ENCODE measurements around the gene C10orf53.

C10orf53 gene

GRCh38 chr10:49656845-49657493 lies 22.5 kb upstream of the C10orf53 start:
- no peak for ATAC-seq
- TF ChIP-seq RARB (CRISPR knock-in tag; IDR thresholded peaks at IDR 0.05) = no peak
- no peak for TF ChIP-seq BACH2 (CRISPR knock-in tag; IDR thresholded peaks at IDR 0.05; ENCODE audit: borderline replicate concordance)
- no peak for TF ChIP-seq ISL1 (CRISPR knock-in tag; IDR thresholded peaks at IDR 0.05)
- no peak for TF ChIP-seq OSR1 (CRISPR knock-in tag; IDR thresholded peaks at IDR 0.05)
- no peak for TF ChIP-seq TSHZ2 (CRISPR knock-in tag; IDR thresholded peaks at IDR 0.05)
- no peak for TF ChIP-seq ARNTL (CRISPR knock-in tag; IDR thresholded peaks at IDR 0.05; ENCODE audit: borderline replicate concordance, low read depth)
- TF ChIP-seq ZC3H10 (CRISPR knock-in tag; IDR thresholded peaks at IDR 0.05) = no peak
- no peak for TF ChIP-seq CSDC2 (CRISPR knock-in tag; IDR thresholded peaks at IDR 0.05)
- no peak for TF ChIP-seq ZFP30 (CRISPR knock-in tag; IDR thresholded peaks at IDR 0.05)
- no peak for TF ChIP-seq ZNF565 (CRISPR knock-in tag; conservative IDR thresholded peaks at IDR 0.05; ENCODE audit: low read depth)
- no peak for TF ChIP-seq PPARA (CRISPR knock-in tag; IDR thresholded peaks at IDR 0.05; ENCODE audit: borderline replicate concordance)
- no peak for TF ChIP-seq TOX (CRISPR knock-in tag; IDR thresholded peaks at IDR 0.05; ENCODE audit: borderline replicate concordance)
- TF ChIP-seq ZNF70 (CRISPR knock-in tag; IDR thresholded peaks at IDR 0.05) = no peak
- TF ChIP-seq CREB5 (CRISPR knock-in tag; IDR thresholded peaks at IDR 0.05; ENCODE audit: low read depth) = no peak
- no peak for TF ChIP-seq SNAI2 (CRISPR knock-in tag; IDR thresholded peaks at IDR 0.05)
- TF ChIP-seq ZFP3 (CRISPR knock-in tag; IDR thresholded peaks at IDR 0.05) = no peak

GRCh38 chr10:49657606-49658005 lies 21.8 kb upstream of the C10orf53 start:
- TF ChIP-seq PPARA (CRISPR knock-in tag; IDR thresholded peaks at IDR 0.05; ENCODE audit: borderline replicate concordance) (no peak), POU6F1 (CRISPR knock-in tag; IDR thresholded peaks at IDR 0.05; ENCODE audit: borderline replicate concordance, low read depth) (no peak), ZFP3 (CRISPR knock-in tag; IDR thresholded peaks at IDR 0.05) (no peak), CREB5 (CRISPR knock-in tag; IDR thresholded peaks at IDR 0.05; ENCODE audit: low read depth) (no peak), ZNF8 (CRISPR knock-in tag; IDR thresholded peaks at IDR 0.05) (no peak), SNAI2 (CRISPR knock-in tag; IDR thresholded peaks at IDR 0.05) (no peak), ZNF565 (CRISPR knock-in tag; conservative IDR thresholded peaks at IDR 0.05; ENCODE audit: low read depth) (no peak), BACH2 (CRISPR knock-in tag; IDR thresholded peaks at IDR 0.05; ENCODE audit: borderline replicate concordance) (no peak), RARB (CRISPR knock-in tag; IDR thresholded peaks at IDR 0.05) (no peak), ISL1 (CRISPR knock-in tag; IDR thresholded peaks at IDR 0.05) (no peak), TCF4 (CRISPR knock-in tag; IDR thresholded peaks at IDR 0.05; ENCODE audit: borderline replicate concordance) (no peak), PATZ1 (CRISPR knock-in tag; IDR thresholded peaks at IDR 0.05; ENCODE audit: borderline replicate concordance) (no peak), ESRRG (CRISPR knock-in tag; IDR thresholded peaks at IDR 0.05) (no peak), CSDC2 (CRISPR knock-in tag; IDR thresholded peaks at IDR 0.05) (no peak), CSRNP3 (CRISPR knock-in tag; IDR thresholded peaks at IDR 0.05) (no peak), ZFP30 (CRISPR knock-in tag; IDR thresholded peaks at IDR 0.05) (no peak), OSR1 (CRISPR knock-in tag; IDR thresholded peaks at IDR 0.05) (no peak)
- no peak for ATAC-seq
